K562 (cell line): ENCODE data around the gene SELENOO. TPM values are rescaled to one million over a fixed set of nuclear protein-coding genes. Genes with fewer than 3 reads are reported as not detected.

Experiments
- EP300 ChIP-seq: IDR thresholded peaks from 2 replicates; pipeline ENCODE4 v1.6.1; 2012; ENCODE audit warnings: low read length, improper control_type of control experiment
- HLTF ChIP-seq: fragments of 450-650 bp; IDR thresholded peaks from 2 replicates; pipeline ENCODE4 v1.6.1; 2016
- HSF4 ChIP-seq: fragments of 250-450 bp; sonication (Bioruptor Pico); IDR thresholded peaks from 2 replicates; pipeline ENCODE4 v2.1.2; 2022; ENCODE audit warnings: mild to moderate bottlenecking, moderate library complexity, borderline replicate concordance
- NFYB ChIP-seq: IDR thresholded peaks from 2 replicates; pipeline ENCODE4 v1.6.1; 2011; ENCODE audit warnings: mild to moderate bottlenecking, moderate library complexity; ENCODE audit not compliant: insufficient read length; ENCODE audit errors: extremely low read depth
- SPI1 ChIP-seq: IDR thresholded peaks from 2 replicates; pipeline ENCODE4 v1.6.1; 2011; ENCODE audit warnings: low read depth, low read length, control low read depth, borderline replicate concordance
- ZFP30 ChIP-seq: fragments of 250-450 bp; sonication (Bioruptor Pico); IDR thresholded peaks from 2 replicates; pipeline ENCODE4 v1.8.0; 2022; ENCODE audit warnings: moderate library complexity, mild to moderate bottlenecking, inconsistent platforms, borderline replicate concordance
- ZNF146 ChIP-seq: IDR thresholded peaks from one replicate; pipeline ENCODE4 v1.6.1; 2018; ENCODE audit warnings: missing compliant biosample characterization; ENCODE audit not compliant: unreplicated experiment
- ZNF184 ChIP-seq: sonication (generic); formaldehyde crosslinking; IDR thresholded peaks from 2 replicates; pipeline ENCODE4 v1.5.0; 2020; ENCODE audit warnings: missing genetic modification reagents
- ZNF324 ChIP-seq: fragments of 250-450 bp; sonication (Bioruptor Pico); IDR thresholded peaks from 2 replicates; pipeline ENCODE4 v1.4.0; 2020; ENCODE audit warnings: mild to moderate bottlenecking
- polyA plus RNA-seq, 8 experiments: library from polyadenylated mRNA; depleted of rRNA in 4 of 8; stranded (reverse) in 5 of 8; unstranded in 3 of 8; fragments of >200 nt; fragmentation: Nextera tagmentation in 2 of 8; fragmentation: Illumina TruSeq in 1 of 8; extraction: Ambion mirVana in 2 of 8; extraction: Trizol in 1 of 8; gene quantifications; 2 replicates each; pipeline versions ENCODE4 v1.2.1 to v1.2.3, GENCODE V29; 2011 to 2014; ENCODE audit warnings: inconsistent platforms in 1 of 8, missing spikeins in 1 of 8
- total RNA-seq, 7 experiments: library from RNA; depleted of rRNA in 6 of 7; stranded (reverse); fragments of >200 nt in 6 of 7; fragmentation: Illumina TruSeq in 2 of 7; extraction: Trizol in 2 of 7; gene quantifications; 2 replicates each; pipeline versions ENCODE4 v1.2.1 to v1.2.3, GENCODE V29; 2011 to 2021; ENCODE audit warnings: low replicate concordance in 1 of 7
- TF ChIP-seq, protein P1 (sequence below): IDR thresholded peaks from 2 replicates; pipeline ENCODE4 v1.6.1; 2016; ENCODE audit warnings: missing genetic modification characterization, missing compliant biosample characterization
- TF ChIP-seq, protein P2 (sequence below), 2 experiments: fragments of 200-800 bp in 1 of 2; sonication (Bioruptor generic) in 1 of 2; sonication (generic) in 1 of 2; formaldehyde crosslinking in 1 of 2; IDR thresholded peaks in 1 of 2; conservative IDR thresholded peaks in 1 of 2; 2 replicates each; pipeline versions ENCODE4 v1.5.0 to v1.6.1; 2016 to 2020; ENCODE audit warnings: missing compliant biosample characterization in 1 of 2, missing genetic modification characterization in 1 of 2, missing genetic modification reagents in 1 of 2
- TF ChIP-seq, protein P3 (sequence below): sonication (generic); formaldehyde crosslinking; IDR thresholded peaks from 2 replicates; pipeline ENCODE4 v1.5.0; 2020; ENCODE audit warnings: missing genetic modification reagents
- TF ChIP-seq, protein P4 (sequence below): sonication (generic); formaldehyde crosslinking; IDR thresholded peaks from 2 replicates; pipeline ENCODE4 v1.8.0; 2023; ENCODE audit warnings: missing genetic modification reagents, mild to moderate bottlenecking, borderline replicate concordance
- TF ChIP-seq, protein P5 (sequence below): sonication (generic); formaldehyde crosslinking; IDR thresholded peaks from 2 replicates; pipeline ENCODE4 v1.8.0; 2022; ENCODE audit warnings: mild to moderate bottlenecking, low read depth, missing genetic modification reagents
- TF ChIP-seq, protein P6 (sequence below): fragments of 450-650 bp; IDR thresholded peaks from 2 replicates; pipeline ENCODE4 v1.6.1; 2016

Gene SELENOO
- total and polyA plus RNA-seq, 9 of the 15 experiments (the other 6 are each of a cell fraction or from before 2014, with no cell fraction given) = 0.37 to 24.9 (median 8.3) TPM

DNA sequence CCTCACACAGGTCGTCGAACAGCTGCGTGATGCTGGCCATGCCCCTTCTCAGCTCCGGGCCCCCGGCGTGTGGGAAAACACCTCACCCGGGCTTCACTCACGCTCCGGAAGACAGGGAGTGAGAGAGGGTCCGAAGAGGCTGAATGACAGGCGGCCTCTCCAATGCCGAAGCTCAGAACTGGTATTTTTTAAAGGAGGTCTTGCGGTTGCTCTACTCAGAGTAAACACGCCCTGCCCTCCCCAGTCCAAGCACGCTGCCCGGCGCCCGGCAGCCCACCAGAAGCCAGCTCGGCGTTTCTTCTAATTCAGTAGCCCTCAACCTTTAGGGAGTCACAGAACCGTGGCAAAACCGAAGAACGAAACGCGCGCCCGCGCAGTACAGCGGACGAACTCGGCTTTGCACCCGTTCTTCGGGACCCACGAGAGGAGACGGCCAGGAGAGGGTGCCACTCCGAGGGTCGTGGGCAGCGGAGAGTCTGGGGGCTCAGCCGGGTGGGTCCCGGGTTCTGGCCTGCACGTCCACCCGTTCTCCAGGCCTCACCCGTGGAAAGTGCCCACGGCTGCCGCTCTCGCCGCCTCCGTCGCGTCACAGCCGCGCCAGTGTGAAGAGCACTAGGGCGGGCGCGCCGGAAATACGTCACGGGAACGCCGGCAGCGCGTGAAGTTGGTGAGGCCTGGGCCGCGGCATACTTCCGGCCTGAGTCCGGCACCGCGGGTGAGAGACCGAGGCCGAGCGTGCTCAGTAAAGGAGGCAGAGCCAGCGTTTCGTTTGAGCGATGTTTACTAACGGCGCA lies 43.8 kb downstream of the SELENOO start, which contains the start of gene TUBGCP6 (continued):
- TF ChIP-seq, protein P1, sequence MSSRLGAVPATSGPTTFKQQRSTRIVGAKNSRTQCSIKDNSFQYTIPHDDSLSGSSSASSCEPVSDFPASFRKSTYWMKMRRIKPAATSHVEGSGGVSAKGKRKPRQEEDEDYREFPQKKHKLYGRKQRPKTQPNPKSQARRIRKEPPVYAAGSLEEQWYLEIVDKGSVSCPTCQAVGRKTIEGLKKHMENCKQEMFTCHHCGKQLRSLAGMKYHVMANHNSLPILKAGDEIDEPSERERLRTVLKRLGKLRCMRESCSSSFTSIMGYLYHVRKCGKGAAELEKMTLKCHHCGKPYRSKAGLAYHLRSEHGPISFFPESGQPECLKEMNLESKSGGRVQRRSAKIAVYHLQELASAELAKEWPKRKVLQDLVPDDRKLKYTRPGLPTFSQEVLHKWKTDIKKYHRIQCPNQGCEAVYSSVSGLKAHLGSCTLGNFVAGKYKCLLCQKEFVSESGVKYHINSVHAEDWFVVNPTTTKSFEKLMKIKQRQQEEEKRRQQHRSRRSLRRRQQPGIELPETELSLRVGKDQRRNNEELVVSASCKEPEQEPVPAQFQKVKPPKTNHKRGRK = no peak
- TF ChIP-seq EP300 (no peak), SPI1 (no peak), HLTF (0 out of 2 replicates have a peak, but pooled peaks have one; percentile 11), ZNF184 (CRISPR knock-in tag) (no peak), HSF4 (CRISPR knock-in tag) (no peak), ZFP30 (CRISPR knock-in tag) (no peak), ZNF324 (CRISPR knock-in tag) (no peak), ZNF146 (CRISPR knock-in tag) (no peak), NFYB (peak; percentile 63)
- TF ChIP-seq, protein P2, sequence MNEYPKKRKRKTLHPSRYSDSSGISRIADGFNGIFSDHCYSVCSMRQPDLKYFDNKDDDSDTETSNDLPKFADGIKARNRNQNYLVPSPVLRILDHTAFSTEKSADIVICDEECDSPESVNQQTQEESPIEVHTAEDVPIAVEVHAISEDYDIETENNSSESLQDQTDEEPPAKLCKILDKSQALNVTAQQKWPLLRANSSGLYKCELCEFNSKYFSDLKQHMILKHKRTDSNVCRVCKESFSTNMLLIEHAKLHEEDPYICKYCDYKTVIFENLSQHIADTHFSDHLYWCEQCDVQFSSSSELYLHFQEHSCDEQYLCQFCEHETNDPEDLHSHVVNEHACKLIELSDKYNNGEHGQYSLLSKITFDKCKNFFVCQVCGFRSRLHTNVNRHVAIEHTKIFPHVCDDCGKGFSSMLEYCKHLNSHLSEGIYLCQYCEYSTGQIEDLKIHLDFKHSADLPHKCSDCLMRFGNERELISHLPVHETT (CRISPR knock-in tag; conservative IDR thresholded peaks at IDR 0.05 in 1 of 2, IDR thresholded peaks at IDR 0.05 in 1 of 2) = no peak
- TF ChIP-seq, protein P3, sequence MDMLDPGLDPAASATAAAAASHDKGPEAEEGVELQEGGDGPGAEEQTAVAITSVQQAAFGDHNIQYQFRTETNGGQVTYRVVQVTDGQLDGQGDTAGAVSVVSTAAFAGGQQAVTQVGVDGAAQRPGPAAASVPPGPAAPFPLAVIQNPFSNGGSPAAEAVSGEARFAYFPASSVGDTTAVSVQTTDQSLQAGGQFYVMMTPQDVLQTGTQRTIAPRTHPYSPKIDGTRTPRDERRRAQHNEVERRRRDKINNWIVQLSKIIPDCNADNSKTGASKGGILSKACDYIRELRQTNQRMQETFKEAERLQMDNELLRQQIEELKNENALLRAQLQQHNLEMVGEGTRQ (CRISPR knock-in tag) = no peak
- TF ChIP-seq, protein P4, sequence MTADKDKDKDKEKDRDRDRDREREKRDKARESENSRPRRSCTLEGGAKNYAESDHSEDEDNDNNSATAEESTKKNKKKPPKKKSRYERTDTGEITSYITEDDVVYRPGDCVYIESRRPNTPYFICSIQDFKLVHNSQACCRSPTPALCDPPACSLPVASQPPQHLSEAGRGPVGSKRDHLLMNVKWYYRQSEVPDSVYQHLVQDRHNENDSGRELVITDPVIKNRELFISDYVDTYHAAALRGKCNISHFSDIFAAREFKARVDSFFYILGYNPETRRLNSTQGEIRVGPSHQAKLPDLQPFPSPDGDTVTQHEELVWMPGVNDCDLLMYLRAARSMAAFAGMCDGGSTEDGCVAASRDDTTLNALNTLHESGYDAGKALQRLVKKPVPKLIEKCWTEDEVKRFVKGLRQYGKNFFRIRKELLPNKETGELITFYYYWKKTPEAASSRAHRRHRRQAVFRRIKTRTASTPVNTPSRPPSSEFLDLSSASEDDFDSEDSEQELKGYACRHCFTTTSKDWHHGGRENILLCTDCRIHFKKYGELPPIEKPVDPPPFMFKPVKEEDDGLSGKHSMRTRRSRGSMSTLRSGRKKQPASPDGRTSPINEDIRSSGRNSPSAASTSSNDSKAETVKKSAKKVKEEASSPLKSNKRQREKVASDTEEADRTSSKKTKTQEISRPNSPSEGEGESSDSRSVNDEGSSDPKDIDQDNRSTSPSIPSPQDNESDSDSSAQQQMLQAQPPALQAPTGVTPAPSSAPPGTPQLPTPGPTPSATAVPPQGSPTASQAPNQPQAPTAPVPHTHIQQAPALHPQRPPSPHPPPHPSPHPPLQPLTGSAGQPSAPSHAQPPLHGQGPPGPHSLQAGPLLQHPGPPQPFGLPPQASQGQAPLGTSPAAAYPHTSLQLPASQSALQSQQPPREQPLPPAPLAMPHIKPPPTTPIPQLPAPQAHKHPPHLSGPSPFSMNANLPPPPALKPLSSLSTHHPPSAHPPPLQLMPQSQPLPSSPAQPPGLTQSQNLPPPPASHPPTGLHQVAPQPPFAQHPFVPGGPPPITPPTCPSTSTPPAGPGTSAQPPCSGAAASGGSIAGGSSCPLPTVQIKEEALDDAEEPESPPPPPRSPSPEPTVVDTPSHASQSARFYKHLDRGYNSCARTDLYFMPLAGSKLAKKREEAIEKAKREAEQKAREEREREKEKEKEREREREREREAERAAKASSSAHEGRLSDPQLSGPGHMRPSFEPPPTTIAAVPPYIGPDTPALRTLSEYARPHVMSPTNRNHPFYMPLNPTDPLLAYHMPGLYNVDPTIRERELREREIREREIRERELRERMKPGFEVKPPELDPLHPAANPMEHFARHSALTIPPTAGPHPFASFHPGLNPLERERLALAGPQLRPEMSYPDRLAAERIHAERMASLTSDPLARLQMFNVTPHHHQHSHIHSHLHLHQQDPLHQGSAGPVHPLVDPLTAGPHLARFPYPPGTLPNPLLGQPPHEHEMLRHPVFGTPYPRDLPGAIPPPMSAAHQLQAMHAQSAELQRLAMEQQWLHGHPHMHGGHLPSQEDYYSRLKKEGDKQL (CRISPR knock-in tag) = no peak
- TF ChIP-seq, protein P5, sequence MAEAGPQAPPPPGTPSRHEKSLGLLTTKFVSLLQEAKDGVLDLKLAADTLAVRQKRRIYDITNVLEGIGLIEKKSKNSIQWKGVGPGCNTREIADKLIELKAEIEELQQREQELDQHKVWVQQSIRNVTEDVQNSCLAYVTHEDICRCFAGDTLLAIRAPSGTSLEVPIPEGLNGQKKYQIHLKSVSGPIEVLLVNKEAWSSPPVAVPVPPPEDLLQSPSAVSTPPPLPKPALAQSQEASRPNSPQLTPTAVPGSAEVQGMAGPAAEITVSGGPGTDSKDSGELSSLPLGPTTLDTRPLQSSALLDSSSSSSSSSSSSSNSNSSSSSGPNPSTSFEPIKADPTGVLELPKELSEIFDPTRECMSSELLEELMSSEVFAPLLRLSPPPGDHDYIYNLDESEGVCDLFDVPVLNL (CRISPR knock-in tag) = no peak
- TF ChIP-seq, protein P6, sequence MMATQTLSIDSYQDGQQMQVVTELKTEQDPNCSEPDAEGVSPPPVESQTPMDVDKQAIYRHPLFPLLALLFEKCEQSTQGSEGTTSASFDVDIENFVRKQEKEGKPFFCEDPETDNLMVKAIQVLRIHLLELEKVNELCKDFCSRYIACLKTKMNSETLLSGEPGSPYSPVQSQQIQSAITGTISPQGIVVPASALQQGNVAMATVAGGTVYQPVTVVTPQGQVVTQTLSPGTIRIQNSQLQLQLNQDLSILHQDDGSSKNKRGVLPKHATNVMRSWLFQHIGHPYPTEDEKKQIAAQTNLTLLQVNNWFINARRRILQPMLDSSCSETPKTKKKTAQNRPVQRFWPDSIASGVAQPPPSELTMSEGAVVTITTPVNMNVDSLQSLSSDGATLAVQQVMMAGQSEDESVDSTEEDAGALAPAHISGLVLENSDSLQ = peak; percentile 96
